HepG2 (cell line): ENCODE data around the gene CST3. TPM values are rescaled to one million over a fixed set of nuclear protein-coding genes. Genes with fewer than 3 reads are reported as not detected.

ENCODE experiments used
- ATF3 ChIP-seq: sonication (generic); formaldehyde crosslinking; IDR thresholded peaks from 2 replicates; pipeline ENCODE4 v1.4.0; 2020; ENCODE audit warnings: missing genetic modification reagents
- CBX5 ChIP-seq: sonication (generic); formaldehyde crosslinking; IDR thresholded peaks from 2 replicates; pipeline ENCODE4 v1.4.0; 2020; ENCODE audit warnings: missing genetic modification reagents, borderline replicate concordance
- CTCF ChIP-seq: sonication (generic); formaldehyde crosslinking; IDR thresholded peaks from 2 replicates; pipeline ENCODE4 v1.5.0; 2020; ENCODE audit warnings: mild to moderate bottlenecking, missing genetic modification reagents, moderate library complexity
- DMAP1 ChIP-seq: IDR thresholded peaks from 2 replicates; pipeline ENCODE4 v1.6.1; 2016
- ELF1 ChIP-seq: sonication (generic); formaldehyde crosslinking; IDR thresholded peaks from 2 replicates; pipeline ENCODE4 v1.4.0; 2020; ENCODE audit warnings: missing genetic modification reagents
- ETV6 ChIP-seq: sonication (generic); formaldehyde crosslinking; conservative IDR thresholded peaks from 2 replicates; pipeline ENCODE4 v1.4.0; 2020; ENCODE audit warnings: missing genetic modification reagents
- GABPA ChIP-seq, 2 experiments: IDR thresholded peaks; 2 replicates each; pipeline ENCODE4 v1.6.1; 2011 to 2016; ENCODE audit warnings: low read depth in 2 of 2, low read length in 1 of 2, missing biosample characterization in 1 of 2, missing genetic modification characterization in 1 of 2
- KDM2A ChIP-seq: sonication (generic); formaldehyde crosslinking; IDR thresholded peaks from 2 replicates; pipeline ENCODE4 v1.4.0; 2020; ENCODE audit warnings: low read depth, missing genetic modification reagents, borderline replicate concordance
- NFRKB ChIP-seq: fragments of 450-650 bp; IDR thresholded peaks from 2 replicates; pipeline ENCODE4 v1.6.1; 2017
- NFYC ChIP-seq: IDR thresholded peaks from 2 replicates; pipeline ENCODE4 v1.6.1; 2016; ENCODE audit warnings: missing genetic modification reagents, missing compliant biosample characterization
- PRDM10 ChIP-seq: sonication (generic); formaldehyde crosslinking; IDR thresholded peaks from 2 replicates; pipeline ENCODE4 v1.4.0; 2020; ENCODE audit warnings: low read depth, missing genetic modification reagents
- REPIN1 ChIP-seq: sonication (generic); formaldehyde crosslinking; IDR thresholded peaks from 2 replicates; pipeline ENCODE4 v1.8.0; 2022; ENCODE audit warnings: missing genetic modification reagents, low read depth, mild to moderate bottlenecking, borderline replicate concordance
- SMAD3 ChIP-seq: sonication (generic); formaldehyde crosslinking; IDR thresholded peaks from 2 replicates; pipeline ENCODE4 v1.4.0; 2020; ENCODE audit warnings: missing genetic modification reagents
- SRF ChIP-seq: IDR thresholded peaks from 2 replicates; pipeline ENCODE4 v1.6.1; 2011; ENCODE audit warnings: mild to moderate bottlenecking, low read depth, low read length, moderate library complexity
- SSRP1 ChIP-seq: IDR thresholded peaks from 2 replicates; pipeline ENCODE4 v1.6.1; 2016; ENCODE audit warnings: control low read depth
- SUZ12 ChIP-seq: fragments of 150-350 bp; IDR thresholded peaks from 2 replicates; pipeline ENCODE4 v1.6.1; 2014; ENCODE audit warnings: low read depth, low read length
- THAP9 ChIP-seq: sonication (generic); formaldehyde crosslinking; IDR thresholded peaks from 2 replicates; pipeline ENCODE4; 2020; ENCODE audit warnings: missing genetic modification reagents, mild to moderate bottlenecking, borderline replicate concordance
- TP53 ChIP-seq: sonication (generic); formaldehyde crosslinking; conservative IDR thresholded peaks from 2 replicates; pipeline ENCODE4 v1.4.0; 2020; ENCODE audit warnings: missing genetic modification reagents
- ZMYM4 ChIP-seq: sonication (generic); formaldehyde crosslinking; IDR thresholded peaks from 2 replicates; pipeline ENCODE4 v1.8.1; 2023; ENCODE audit warnings: mild to moderate bottlenecking, missing genetic modification reagents
- ZNF34 ChIP-seq: sonication (generic); formaldehyde crosslinking; IDR thresholded peaks from 2 replicates; pipeline ENCODE4 v1.4.0; 2020; ENCODE audit warnings: mild to moderate bottlenecking, missing genetic modification reagents, borderline replicate concordance
- ZNF503 ChIP-seq: sonication (generic); formaldehyde crosslinking; IDR thresholded peaks from 2 replicates; pipeline ENCODE4 v1.4.0; 2020; ENCODE audit warnings: missing genetic modification reagents
- polyA plus RNA-seq, 8 experiments: library from polyadenylated mRNA; depleted of rRNA in 3 of 8; stranded (reverse) in 7 of 8; unstranded in 1 of 8; fragments of >200 nt; fragmentation: Illumina TruSeq in 4 of 8; extraction: Trizol in 4 of 8; gene quantifications; 2 replicates each; pipeline versions ENCODE4 v1.2.1 to v1.2.3, GENCODE V29; 2011 to 2016; ENCODE audit warnings: low read depth in 4 of 8, missing spikeins in 1 of 8, mixed read lengths in 1 of 8; ENCODE audit not compliant: insufficient read depth in 1 of 8
- total RNA-seq, 5 experiments: library from RNA; depleted of rRNA; stranded (reverse); fragments of >200 nt; fragmentation: Illumina TruSeq; extraction: Trizol; gene quantifications; 2 replicates each; pipeline ENCODE4 v1.2.3, GENCODE V29; 2016; ENCODE audit warnings: low read depth in 1 of 5

The CST3 gene
- total and polyA plus RNA-seq, 2 of the 13 experiments (the other 11 are each of a cell fraction or from before 2014, with no cell fraction given), result 690 to 1,005 TPM

GRCh38 chr20:23668477-23668951 is 30.8 kb upstream of the CST3 start (continued):
- TF ChIP-seq THAP9 (peak; percentile 46; the same call in 1 of the 2 replicates), ATF3 (no peak; the same call in 1 of the 2 replicates), GABPA (IDR thresholded peaks at IDR 0.05; ENCODE audit: low read depth, low read length) (no peak), GABPA (CRISPR knock-in tag; IDR thresholded peaks at IDR 0.05; ENCODE audit: low read depth) (no peak), ZNF503 (CRISPR knock-in tag) (no peak), ZMYM4 (CRISPR knock-in tag) (peak; percentile 51), SRF (peak; percentile 20; the same call in 1 of the 2 replicates), REPIN1 (CRISPR knock-in tag) (no peak), ELF1 (CRISPR knock-in tag) (0 out of 2 replicates have a peak, but pooled peaks have one; percentile 29), CBX5 (CRISPR knock-in tag) (peak; percentile 35; the same call in 1 of the 2 replicates), TP53 (CRISPR knock-in tag) (no peak), SSRP1 (CRISPR knock-in tag) (peak; percentile 65; the same call in 1 of the 2 replicates), SMAD3 (CRISPR knock-in tag) (0 out of 2 replicates have a peak, but pooled peaks have one; percentile 36), NFRKB (no peak), ETV6 (CRISPR knock-in tag) (no peak; the same call in 1 of the 2 replicates), NFYC (no peak), ZNF34 (CRISPR knock-in tag) (no peak), CTCF (CRISPR knock-in tag) (peak; percentile 99), KDM2A (peak; percentile 77), SUZ12 (no peak), DMAP1 (CRISPR knock-in tag) (no peak), PRDM10 (CRISPR knock-in tag) (no peak)
